WTC11 (cell line): ENCODE measurements around the gene P4HTM.

Source experiments
- CTCF ChIP-seq: fragments of 200-600 bp; IDR thresholded peaks from 2 replicates; pipeline ENCODE4 v1.8.0; 2022; ENCODE audit warnings: antibody characterized with exemption
- FOXP4 ChIP-seq: sonication (generic); formaldehyde crosslinking; IDR thresholded peaks from 2 replicates; pipeline ENCODE4 v1.8.0; 2022; ENCODE audit warnings: mild to moderate bottlenecking, missing genetic modification reagents
- TEAD4 ChIP-seq: sonication (generic); formaldehyde crosslinking; IDR thresholded peaks from 2 replicates; pipeline ENCODE4 v1.8.0; 2022; ENCODE audit warnings: mild to moderate bottlenecking, missing genetic modification reagents
- ZNF121 ChIP-seq: sonication (generic); formaldehyde crosslinking; IDR thresholded peaks from 2 replicates; pipeline ENCODE4 v1.8.0; 2023; ENCODE audit warnings: missing genetic modification reagents
- ZNF317 ChIP-seq: sonication (generic); formaldehyde crosslinking; IDR thresholded peaks from 2 replicates; pipeline ENCODE4 v1.8.1; 2023; ENCODE audit warnings: low read depth, mild to moderate bottlenecking, moderate library complexity, missing genetic modification reagents, borderline replicate concordance
- TF ChIP-seq, protein P1 (sequence below): sonication (generic); formaldehyde crosslinking; IDR thresholded peaks from 2 replicates; pipeline ENCODE4 v1.8.0; 2023; ENCODE audit warnings: missing genetic modification reagents, mild to moderate bottlenecking, borderline replicate concordance

- no peak for TF ChIP-seq CTCF
- TF ChIP-seq, protein P1, sequence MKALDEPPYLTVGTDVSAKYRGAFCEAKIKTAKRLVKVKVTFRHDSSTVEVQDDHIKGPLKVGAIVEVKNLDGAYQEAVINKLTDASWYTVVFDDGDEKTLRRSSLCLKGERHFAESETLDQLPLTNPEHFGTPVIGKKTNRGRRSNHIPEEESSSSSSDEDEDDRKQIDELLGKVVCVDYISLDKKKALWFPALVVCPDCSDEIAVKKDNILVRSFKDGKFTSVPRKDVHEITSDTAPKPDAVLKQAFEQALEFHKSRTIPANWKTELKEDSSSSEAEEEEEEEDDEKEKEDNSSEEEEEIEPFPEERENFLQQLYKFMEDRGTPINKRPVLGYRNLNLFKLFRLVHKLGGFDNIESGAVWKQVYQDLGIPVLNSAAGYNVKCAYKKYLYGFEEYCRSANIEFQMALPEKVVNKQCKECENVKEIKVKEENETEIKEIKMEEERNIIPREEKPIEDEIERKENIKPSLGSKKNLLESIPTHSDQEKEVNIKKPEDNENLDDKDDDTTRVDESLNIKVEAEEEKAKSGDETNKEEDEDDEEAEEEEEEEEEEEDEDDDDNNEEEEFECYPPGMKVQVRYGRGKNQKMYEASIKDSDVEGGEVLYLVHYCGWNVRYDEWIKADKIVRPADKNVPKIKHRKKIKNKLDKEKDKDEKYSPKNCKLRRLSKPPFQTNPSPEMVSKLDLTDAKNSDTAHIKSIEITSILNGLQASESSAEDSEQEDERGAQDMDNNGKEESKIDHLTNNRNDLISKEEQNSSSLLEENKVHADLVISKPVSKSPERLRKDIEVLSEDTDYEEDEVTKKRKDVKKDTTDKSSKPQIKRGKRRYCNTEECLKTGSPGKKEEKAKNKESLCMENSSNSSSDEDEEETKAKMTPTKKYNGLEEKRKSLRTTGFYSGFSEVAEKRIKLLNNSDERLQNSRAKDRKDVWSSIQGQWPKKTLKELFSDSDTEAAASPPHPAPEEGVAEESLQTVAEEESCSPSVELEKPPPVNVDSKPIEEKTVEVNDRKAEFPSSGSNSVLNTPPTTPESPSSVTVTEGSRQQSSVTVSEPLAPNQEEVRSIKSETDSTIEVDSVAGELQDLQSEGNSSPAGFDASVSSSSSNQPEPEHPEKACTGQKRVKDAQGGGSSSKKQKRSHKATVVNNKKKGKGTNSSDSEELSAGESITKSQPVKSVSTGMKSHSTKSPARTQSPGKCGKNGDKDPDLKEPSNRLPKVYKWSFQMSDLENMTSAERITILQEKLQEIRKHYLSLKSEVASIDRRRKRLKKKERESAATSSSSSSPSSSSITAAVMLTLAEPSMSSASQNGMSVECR (CRISPR knock-in tag): no peak
- TF ChIP-seq ZNF121 (CRISPR knock-in tag): no peak
- no peak for TF ChIP-seq ZNF317 (CRISPR knock-in tag)
- TF ChIP-seq FOXP4 (CRISPR knock-in tag): no peak
- no peak for TF ChIP-seq TEAD4 (CRISPR knock-in tag)
Observed at GRCh38 chr3:49005303-49005680, 15.3 kb downstream of the P4HTM start.
